ENCODE measurements around the gene ADARB2. TPM values are rescaled to one million over a fixed set of nuclear protein-coding genes. Genes with fewer than 3 reads are reported as not detected.

ADARB2 gene
- polyA plus RNA-seq, 1 of the 3 experiments (the other 2 are of a cell fraction) = not detected

- Histone ChIP-seq H3K27me3 (ENCODE audit: insufficient read depth) (no peaks in the 10 kb centered on the region), H3K9ac (no peak overlapping the region), H3F3A (replicated peaks; ENCODE audit: insufficient read depth) (no peaks in the 10 kb centered on the region), H3K9me2 (no peaks in the 10 kb centered on the region), H3K79me2 (ENCODE audit: insufficient read depth) (no peaks in the 10 kb centered on the region), H3K36me3 (replicated peaks in 1 of 2; ENCODE audit: control insufficient read depth in 1 of 2, insufficient read depth in 2 of 2, low read length in 1 of 2) (no peaks in the 10 kb centered on the region), H3K4me3 (ENCODE audit: low read depth in 2 of 2, low read length in 1 of 2) (no peak overlapping the region), H3K4me1 (ENCODE audit: control insufficient read depth in 1 of 2, insufficient read depth in 2 of 2, low read depth in 1 of 2, low read length in 1 of 2) (no peaks in the 10 kb centered on the region; a peak in 1 of 4 replicates), H2AFZ (ENCODE audit: low read depth) (no peak overlapping the region), H3K4me2 (no peak overlapping the region), H3K9me3 (no peaks in the 10 kb centered on the region), H3K27ac (ENCODE audit: low read depth in 2 of 2, low read length in 1 of 2) (no peak overlapping the region), H4K20me1 (ENCODE audit: insufficient read depth) (no peaks in the 10 kb centered on the region)
- ChIA-PET POLR2A (no interaction called here), CTCF (interaction anchor here (1.0 kb wide), 1 partner anchor 18 kb away, joined by 3 read pairs; no protein-coding TSS in a partner anchor)
- no peak for DNase-seq
- TF ChIP-seq NFIC (IDR thresholded peaks at IDR 0.05; ENCODE audit: borderline replicate concordance) (no peak), TCF12 (IDR thresholded peaks at IDR 0.05) (no peak), TAF1 (IDR thresholded peaks at IDR 0.05; ENCODE audit: borderline replicate concordance, low read depth, low read length) (no peak), ZBTB33 (IDR thresholded peaks at IDR 0.05; ENCODE audit: borderline replicate concordance, low read depth) (no peak), YY1 (IDR thresholded peaks at IDR 0.05; ENCODE audit: low read depth) (no peak), SMC3 (IDR thresholded peaks at IDR 0.05; ENCODE audit: low read depth, low read length) (no peak), MEF2A (IDR thresholded peaks at IDR 0.05; ENCODE audit: borderline replicate concordance, low read depth) (no peak), MXI1 (IDR thresholded peaks at IDR 0.05; ENCODE audit: low read depth, low read length) (no peak), RCOR1 (IDR thresholded peaks at IDR 0.05; ENCODE audit: low read length) (no peak), TEAD4 (IDR thresholded peaks at IDR 0.05; ENCODE audit: borderline replicate concordance, insufficient read depth) (no peak), FOXJ3 (CRISPR knock-in tag; IDR thresholded peaks at IDR 0.05) (no peak), SIN3A (IDR thresholded peaks at IDR 0.05; ENCODE audit: borderline replicate concordance, low read depth, low read length) (no peak), RFX5 (IDR thresholded peaks at IDR 0.05; ENCODE audit: low read length) (no peak), RAD21 (IDR thresholded peaks at IDR 0.05; ENCODE audit: low read length) (no peak), EP300 (IDR thresholded peaks at IDR 0.05; ENCODE audit: borderline replicate concordance in 1 of 2, low read depth in 1 of 2, low read length in 1 of 2) (no peak), NRF1 (IDR thresholded peaks at IDR 0.05; ENCODE audit: low read depth, low read length) (no peak)
- TF ChIP-seq, protein P1, sequence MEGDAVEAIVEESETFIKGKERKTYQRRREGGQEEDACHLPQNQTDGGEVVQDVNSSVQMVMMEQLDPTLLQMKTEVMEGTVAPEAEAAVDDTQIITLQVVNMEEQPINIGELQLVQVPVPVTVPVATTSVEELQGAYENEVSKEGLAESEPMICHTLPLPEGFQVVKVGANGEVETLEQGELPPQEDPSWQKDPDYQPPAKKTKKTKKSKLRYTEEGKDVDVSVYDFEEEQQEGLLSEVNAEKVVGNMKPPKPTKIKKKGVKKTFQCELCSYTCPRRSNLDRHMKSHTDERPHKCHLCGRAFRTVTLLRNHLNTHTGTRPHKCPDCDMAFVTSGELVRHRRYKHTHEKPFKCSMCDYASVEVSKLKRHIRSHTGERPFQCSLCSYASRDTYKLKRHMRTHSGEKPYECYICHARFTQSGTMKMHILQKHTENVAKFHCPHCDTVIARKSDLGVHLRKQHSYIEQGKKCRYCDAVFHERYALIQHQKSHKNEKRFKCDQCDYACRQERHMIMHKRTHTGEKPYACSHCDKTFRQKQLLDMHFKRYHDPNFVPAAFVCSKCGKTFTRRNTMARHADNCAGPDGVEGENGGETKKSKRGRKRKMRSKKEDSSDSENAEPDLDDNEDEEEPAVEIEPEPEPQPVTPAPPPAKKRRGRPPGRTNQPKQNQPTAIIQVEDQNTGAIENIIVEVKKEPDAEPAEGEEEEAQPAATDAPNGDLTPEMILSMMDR (IDR thresholded peaks at IDR 0.05) = no peak
- TF ChIP-seq, protein P2, sequence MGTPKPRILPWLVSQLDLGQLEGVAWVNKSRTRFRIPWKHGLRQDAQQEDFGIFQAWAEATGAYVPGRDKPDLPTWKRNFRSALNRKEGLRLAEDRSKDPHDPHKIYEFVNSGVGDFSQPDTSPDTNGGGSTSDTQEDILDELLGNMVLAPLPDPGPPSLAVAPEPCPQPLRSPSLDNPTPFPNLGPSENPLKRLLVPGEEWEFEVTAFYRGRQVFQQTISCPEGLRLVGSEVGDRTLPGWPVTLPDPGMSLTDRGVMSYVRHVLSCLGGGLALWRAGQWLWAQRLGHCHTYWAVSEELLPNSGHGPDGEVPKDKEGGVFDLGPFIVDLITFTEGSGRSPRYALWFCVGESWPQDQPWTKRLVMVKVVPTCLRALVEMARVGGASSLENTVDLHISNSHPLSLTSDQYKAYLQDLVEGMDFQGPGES (IDR thresholded peaks at IDR 0.05; ENCODE audit: low read depth, low read length) = no peak
- TF ChIP-seq, protein P3, sequence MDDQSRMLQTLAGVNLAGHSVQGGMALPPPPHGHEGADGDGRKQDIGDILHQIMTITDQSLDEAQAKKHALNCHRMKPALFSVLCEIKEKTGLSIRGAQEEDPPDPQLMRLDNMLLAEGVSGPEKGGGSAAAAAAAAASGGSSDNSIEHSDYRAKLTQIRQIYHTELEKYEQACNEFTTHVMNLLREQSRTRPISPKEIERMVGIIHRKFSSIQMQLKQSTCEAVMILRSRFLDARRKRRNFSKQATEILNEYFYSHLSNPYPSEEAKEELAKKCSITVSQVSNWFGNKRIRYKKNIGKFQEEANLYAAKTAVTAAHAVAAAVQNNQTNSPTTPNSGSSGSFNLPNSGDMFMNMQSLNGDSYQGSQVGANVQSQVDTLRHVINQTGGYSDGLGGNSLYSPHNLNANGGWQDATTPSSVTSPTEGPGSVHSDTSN (IDR thresholded peaks at IDR 0.05) = no peak
- WGBS (ENCODE audit: low lambda C conversion rate) = 46% methylated on average over 7 of the region's 7 CpGs
Observed at GRCh38 chr10:1604246-1604645, 133.1 kb downstream of the ADARB2 start.
